Loucy (cell line): Measurements from ENCODE around the gene LCTL.

ENCODE experiments used
- CTCF ChIP-seq: fragments of 200-600 bp; sonication (generic); conservative IDR thresholded peaks from 2 replicates; pipeline ENCODE4 v1.5.1; 2014; ENCODE audit warnings: mild to moderate bottlenecking, antibody characterized with exemption, low read length
- EZH2phosphoT487 ChIP-seq: fragments of 200-600 bp; IDR thresholded peaks from 2 replicates; pipeline ENCODE4 v1.6.1; 2018; ENCODE audit warnings: antibody characterized with exemption, mild to moderate bottlenecking, moderate library complexity, borderline replicate concordance

- TF ChIP-seq CTCF (no peak), EZH2phosphoT487 (no peak)
Observed at GRCh38 chr15:66502491-66502890, 63.3 kb downstream of the LCTL start.
